ENCODE results near the gene SSB. TPM values are rescaled to one million over a fixed set of nuclear protein-coding genes. Genes with fewer than 3 reads are reported as not detected.

SSB gene
- total and polyA plus RNA-seq, 9 of the 15 experiments (the other 6 are each of a cell fraction or from before 2014, with no cell fraction given): 317 to 849 (median 515) TPM

GRCh38 chr2:169798718-169799592 is at the start of gene SSB (continued):
- TF ChIP-seq RBFOX2 (IDR thresholded peaks at IDR 0.05; ENCODE audit: low read depth, low read length) (peak; percentile 99), ZBTB11 (CRISPR knock-in tag; IDR thresholded peaks at IDR 0.05) (peak in 1 of 3 experiments; percentile 85; a peak in 2 of 6 replicates), PHF20 (IDR thresholded peaks at IDR 0.05; ENCODE audit: partially characterized antibody) (peak; percentile 73), ZNF41 (CRISPR knock-in tag; conservative IDR thresholded peaks at IDR 0.05) (no peak), BHLHE40 (IDR thresholded peaks at IDR 0.05; ENCODE audit: low read length) (peak; percentile 70; the same call in 1 of the 2 replicates), ZBTB8A (IDR thresholded peaks at IDR 0.05; ENCODE audit: partially characterized antibody) (no peak), TBP (optimal IDR thresholded peaks at IDR 0.05; ENCODE audit: low read depth, low read length) (peak; percentile 89), RBM39 (optimal IDR thresholded peaks at IDR 0.05; ENCODE audit: low read depth, low read length) (no peak), KLF10 (CRISPR knock-in tag; IDR thresholded peaks at IDR 0.05) (no peak), CBX1 (IDR thresholded peaks at IDR 0.05; ENCODE audit: low read depth) (peak; percentile 52; the same call in 1 of the 2 replicates), ZNF444 (CRISPR knock-in tag; IDR thresholded peaks at IDR 0.05) (no peak), ARID1B (IDR thresholded peaks at IDR 0.05) (peak; percentile 17; the same call in 1 of the 2 replicates), THAP12 (CRISPR knock-in tag; IDR thresholded peaks at IDR 0.05) (peak; percentile 69), FIP1L1 (IDR thresholded peaks at IDR 0.05; ENCODE audit: low read depth, low read length, poor library complexity, severe bottlenecking) (peak; percentile 51), PHTF2 (CRISPR knock-in tag; IDR thresholded peaks at IDR 0.05) (no peak), ZBTB1 (CRISPR knock-in tag; IDR thresholded peaks at IDR 0.05; ENCODE audit: borderline replicate concordance, low read depth) (0 out of 2 replicates have a peak, but pooled peaks have one; percentile 27), ARID4B (CRISPR knock-in tag; IDR thresholded peaks at IDR 0.05) (peak; percentile 66; the same call in 1 of the 2 replicates)
